CD4-positive, alpha-beta T cell treated with Interleukin-10 for 1 hour (primary cell): ENCODE results near the gene C1orf232.

Source experiments
- DNase-seq: peaks from one replicate; pipeline ENCODE4 v3.0.0-alpha.2; 2020

The C1orf232 gene

GRCh38 chr1:26155370-26156284 lies 13.1 kb downstream of the C1orf232 start:
- DNase-seq = no peak

- DNase-seq = no peak
Measured at GRCh38 chr1:26154750-26155149, 14.0 kb downstream of the C1orf232 start.

GRCh38 chr1:26153966-26154532 lies 14.7 kb downstream of the C1orf232 start:
- DNase-seq = no peak

- DNase-seq = no peak
Measured at GRCh38 chr1:26148887-26149286, 19.9 kb downstream of the C1orf232 start.

- DNase-seq = no peak
Measured at GRCh38 chr1:26145960-26146294, 22.8 kb downstream of the C1orf232 start.

- DNase-seq = peak; percentile 79
Measured at GRCh38 chr1:26145041-26145959, 23.5 kb downstream of the C1orf232 start.

GRCh38 chr1:26142159-26142558 lies 26.6 kb downstream of the C1orf232 start:
- no peak for DNase-seq

- no peak for DNase-seq
Measured at GRCh38 chr1:26138974-26139558, 29.7 kb downstream of the C1orf232 start.

GRCh38 chr1:26134466-26134865 lies 34.3 kb downstream of the C1orf232 start:
- no peak for DNase-seq

GRCh38 chr1:26132834-26133167 lies 36.0 kb downstream of the C1orf232 start:
- DNase-seq = no peak

- DNase-seq = no peak
Measured at GRCh38 chr1:26132128-26132833, 36.5 kb downstream of the C1orf232 start.

- DNase-seq = no peak
Measured at GRCh38 chr1:26130695-26131094, 38.1 kb downstream of the C1orf232 start.

- no peak for DNase-seq
Measured at GRCh38 chr1:26129778-26130177, 39.0 kb downstream of the C1orf232 start.

- peak; percentile 16 for DNase-seq
Measured at GRCh38 chr1:26127235-26128163, 41.3 kb downstream of the C1orf232 start.

GRCh38 chr1:26126321-26127084 lies 42.3 kb downstream of the C1orf232 start:
- peak; percentile 88 for DNase-seq

- DNase-seq = no peak
Measured at GRCh38 chr1:26125946-26126320, 42.8 kb downstream of the C1orf232 start.

- DNase-seq = no peak
Measured at GRCh38 chr1:26125382-26125781, 43.4 kb downstream of the C1orf232 start.

GRCh38 chr1:26124418-26125331 lies 44.1 kb downstream of the C1orf232 start:
- DNase-seq = no peak
